Measurements from ENCODE around the gene CPVL. TPM values are rescaled to one million over a fixed set of nuclear protein-coding genes. Genes with fewer than 3 reads are reported as not detected.

CPVL gene
- total and polyA plus RNA-seq, 2 of the 8 experiments (the other 6 are each of a cell fraction or from before 2014, with no cell fraction given): 40.0 to 55.0 TPM

DNA sequence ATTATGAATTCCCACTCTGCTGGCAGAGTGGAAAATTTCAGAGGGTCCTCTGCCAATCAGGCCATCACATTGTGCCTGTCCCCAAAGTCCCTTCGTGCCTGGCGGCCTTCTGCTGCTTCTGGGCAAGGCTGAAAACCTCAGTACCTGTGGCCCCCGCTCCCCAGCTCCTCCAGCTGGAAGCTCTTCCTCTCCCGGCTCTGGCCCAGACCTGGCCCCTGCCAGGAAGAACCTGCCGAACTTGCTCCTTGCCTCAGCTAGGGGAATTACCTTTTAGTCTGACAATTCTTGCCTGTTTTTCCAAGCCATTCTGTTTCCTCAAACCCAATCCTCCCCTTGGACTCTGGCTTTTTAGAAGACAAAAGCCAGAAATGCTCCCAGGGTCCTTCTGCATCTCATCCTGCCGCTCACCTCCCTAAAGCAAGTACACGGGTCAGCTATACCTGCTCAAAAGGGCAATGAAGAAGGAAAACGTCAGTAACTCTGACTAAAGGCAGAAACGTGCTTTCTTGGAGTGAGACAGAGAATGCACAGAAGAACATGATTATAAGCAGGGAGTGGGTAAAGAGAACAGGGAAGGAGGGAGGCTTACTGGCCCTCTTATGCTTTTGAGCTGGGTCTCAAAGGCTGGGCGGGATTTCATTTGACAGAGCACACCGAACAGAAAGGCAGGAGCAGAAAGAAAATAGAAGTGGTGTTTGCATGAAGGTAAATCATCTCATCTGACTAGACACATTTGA, 160.1 kb downstream of the CPVL start:
- 74% methylated on average over 11 of the region's 11 CpGs; no CpG with 5 or more reads in 1 of the 2 experiments for WGBS, 2 experiments (ENCODE audit: extremely low coverage in 1 of 2, insufficient coverage in 1 of 2, insufficient read length in 1 of 2, insufficient replicate concordance in 2 of 2, low coverage in 1 of 2, low lambda C conversion rate in 2 of 2, missing lambda C conversion rate in 1 of 2)
- H4K8ac ChIP-seq (ENCODE audit: extremely low read depth, insufficient read depth, low read length): no peak overlapping the region
- H3K9ac ChIP-seq (replicated peaks in 1 of 4; ENCODE audit: extremely low read depth in 1 of 4, low read depth in 3 of 4, low read length in 3 of 4): no peak overlapping the region
- H3K4me3 ChIP-seq (ENCODE audit: extremely low read depth in 1 of 4, insufficient read depth in 2 of 4, low read depth in 3 of 4, low read length in 4 of 4): no peak overlapping the region
- H3K36me3 ChIP-seq (ENCODE audit: control insufficient read depth in 2 of 4, insufficient read depth in 4 of 4, low read length in 3 of 4): no peaks in the 10 kb centered on the region
- POLR2A ChIA-PET (ENCODE audit: partially characterized antibody): no interaction called here
- peak overlapping the region; percentile 20 for H3K23ac ChIP-seq (ENCODE audit: insufficient read length)
- H4K20me1 ChIP-seq (replicated peaks in 1 of 2; ENCODE audit: control insufficient read depth in 1 of 2, insufficient read depth in 2 of 2, low read length in 2 of 2): no peaks in the 10 kb centered on the region
- no peaks in the 10 kb centered on the region for H3K27me3 ChIP-seq (replicated peaks in 1 of 4; ENCODE audit: control insufficient read depth in 3 of 4, extremely low read depth in 1 of 4, insufficient read depth in 3 of 4, low read length in 3 of 4)
- H3K79me1 ChIP-seq (ENCODE audit: low read depth, low read length): no peaks in the 10 kb centered on the region
- H2AFZ ChIP-seq (ENCODE audit: low read length): peak overlapping the region; percentile 57; the same call in 1 of the 2 replicates
- no peaks in the 10 kb centered on the region for H3K23me2 ChIP-seq (ENCODE audit: low read depth, low read length)
- no peaks in the 10 kb centered on the region for H3K9me3 ChIP-seq (ENCODE audit: insufficient read depth in 2 of 2, low read depth in 1 of 2, low read length in 1 of 2)
- 0 out of 2 replicates have a peak overlapping the region, but pooled peaks have one; percentile 20 for H3K18ac ChIP-seq (ENCODE audit: extremely low read depth, low read length)
- no peaks in the 10 kb centered on the region for H3K79me2 ChIP-seq (ENCODE audit: control insufficient read depth in 1 of 2, insufficient read depth in 2 of 2, low read length in 2 of 2)
- H3K14ac ChIP-seq (ENCODE audit: insufficient read length): no peak overlapping the region
- no peak overlapping the region for H3K4me2 ChIP-seq (ENCODE audit: insufficient read depth in 1 of 2, low read depth in 2 of 2, low read length in 2 of 2)
- H3K56ac ChIP-seq (replicated peaks; ENCODE audit: insufficient read length, low read depth, low read length): no peak overlapping the region
- no peak overlapping the region; the same call in 1 of the 2 replicates for H2BK5ac ChIP-seq (ENCODE audit: low read depth, low read length)
- no peak overlapping the region for H4K5ac ChIP-seq (ENCODE audit: insufficient read length, low read depth, low read length)
- H2BK12ac ChIP-seq (ENCODE audit: low read depth, low read length): no peak overlapping the region
- CTCF ChIA-PET (ENCODE audit: partially characterized antibody): interaction anchor here (1.2 to 10.0 kb wide), 5 partner anchors 11 to 64 kb away, joined by 3 to 59 read pairs (median 4); partner anchors contain the start of gene TRIL
- H3K27ac ChIP-seq (ENCODE audit: low read depth, low read length): no peak overlapping the region
- no peak overlapping the region for H2AK5ac ChIP-seq (ENCODE audit: low read depth, low read length)
- H3K4me1 ChIP-seq (replicated peaks in 1 of 4; ENCODE audit: control insufficient read depth in 3 of 4, insufficient read depth in 4 of 4, low read length in 3 of 4): peaks cover 2 to 7% (median 6%) of the 10 kb centered on the region in 4 experiments; a peak in 3 of 7 replicates
- H2BK20ac ChIP-seq (ENCODE audit: low read length): peak overlapping the region; percentile 17; the same call in 1 of the 2 replicates
- H3K4ac ChIP-seq (replicated peaks; ENCODE audit: insufficient read length, low read depth, low read length): no peak overlapping the region
- DNase-seq (ENCODE audit: low read depth in 1 of 2, low spot score in 2 of 2) (no peak), FAIRE-seq (no peak)
- H4K91ac ChIP-seq (replicated peaks; ENCODE audit: insufficient read length, low read length): no peak overlapping the region
- no peak overlapping the region for H2BK15ac ChIP-seq (ENCODE audit: low read length)
- no peak overlapping the region for H2BK120ac ChIP-seq (replicated peaks; ENCODE audit: low read depth, low read length)
- TF ChIP-seq, protein P1, sequence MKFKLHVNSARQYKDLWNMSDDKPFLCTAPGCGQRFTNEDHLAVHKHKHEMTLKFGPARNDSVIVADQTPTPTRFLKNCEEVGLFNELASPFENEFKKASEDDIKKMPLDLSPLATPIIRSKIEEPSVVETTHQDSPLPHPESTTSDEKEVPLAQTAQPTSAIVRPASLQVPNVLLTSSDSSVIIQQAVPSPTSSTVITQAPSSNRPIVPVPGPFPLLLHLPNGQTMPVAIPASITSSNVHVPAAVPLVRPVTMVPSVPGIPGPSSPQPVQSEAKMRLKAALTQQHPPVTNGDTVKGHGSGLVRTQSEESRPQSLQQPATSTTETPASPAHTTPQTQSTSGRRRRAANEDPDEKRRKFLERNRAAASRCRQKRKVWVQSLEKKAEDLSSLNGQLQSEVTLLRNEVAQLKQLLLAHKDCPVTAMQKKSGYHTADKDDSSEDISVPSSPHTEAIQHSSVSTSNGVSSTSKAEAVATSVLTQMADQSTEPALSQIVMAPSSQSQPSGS (IDR thresholded peaks at IDR 0.05; ENCODE audit: low read length): no peak
- TF ChIP-seq MAFK (IDR thresholded peaks at IDR 0.05; ENCODE audit: low read depth, low read length): no peak
- no peak for TF ChIP-seq EZH2 (IDR thresholded peaks at IDR 0.05; ENCODE audit: low read depth, low read length, severe bottlenecking)
- no peak for TF ChIP-seq SP2 (IDR thresholded peaks at IDR 0.05; ENCODE audit: low read length)
- no peak for TF ChIP-seq TBP (IDR thresholded peaks at IDR 0.05; ENCODE audit: low read depth, low read length)
- no peak for TF ChIP-seq JUN (IDR thresholded peaks at IDR 0.05; ENCODE audit: low read depth, low read length)
- TF ChIP-seq, protein P2, sequence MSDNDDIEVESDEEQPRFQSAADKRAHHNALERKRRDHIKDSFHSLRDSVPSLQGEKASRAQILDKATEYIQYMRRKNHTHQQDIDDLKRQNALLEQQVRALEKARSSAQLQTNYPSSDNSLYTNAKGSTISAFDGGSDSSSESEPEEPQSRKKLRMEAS (IDR thresholded peaks at IDR 0.05): no peak
- TF ChIP-seq SRF (IDR thresholded peaks at IDR 0.05; ENCODE audit: low read depth, low read length): no peak
- no peak for TF ChIP-seq CREB1 (IDR thresholded peaks at IDR 0.05)
- TF ChIP-seq KDM4A (IDR thresholded peaks at IDR 0.05; ENCODE audit: low read depth, low read length, severe bottlenecking): no peak
- no peak for TF ChIP-seq CTBP2 (IDR thresholded peaks at IDR 0.05; ENCODE audit: borderline replicate concordance, insufficient read depth, insufficient read length, low read length)

All from H1 (cell line).